GM12878 (cell line): ENCODE results near the gene SAAL1. TPM values are rescaled to one million over a fixed set of nuclear protein-coding genes. Genes with fewer than 3 reads are reported as not detected.

Experiments
- ATF7 ChIP-seq: fragments of 450-650 bp; IDR thresholded peaks from 2 replicates; pipeline ENCODE4 v1.6.1; 2016; ENCODE audit warnings: low read depth, mild to moderate bottlenecking
- BHLHE40 ChIP-seq, 2 experiments: fragments of 450-650 bp in 1 of 2; IDR thresholded peaks; 2 replicates each; pipeline ENCODE4 v1.6.1; 2011 to 2017; ENCODE audit warnings: low read depth in 2 of 2, borderline replicate concordance in 1 of 2, improper control_type of control experiment in 1 of 2, low read length in 1 of 2, mild to moderate bottlenecking in 1 of 2
- CBFB ChIP-seq: IDR thresholded peaks from 2 replicates; pipeline ENCODE4 v1.6.1; 2016; ENCODE audit warnings: antibody characterized with exemption, low read depth
- EGR1 ChIP-seq, 2 experiments: IDR thresholded peaks; 1 replicate in 1 of 2; 2 replicates in 1 of 2; pipeline ENCODE4 v1.6.1; 2011 to 2012; ENCODE audit warnings: low read depth in 2 of 2, low read length in 2 of 2, borderline replicate concordance in 1 of 2, mild to moderate bottlenecking in 1 of 2, moderate library complexity in 1 of 2
- FOXK2 ChIP-seq: fragments of 450-650 bp; IDR thresholded peaks from 2 replicates; pipeline ENCODE4 v1.6.1; 2017; ENCODE audit warnings: mild to moderate bottlenecking, moderate library complexity
- HDAC6 ChIP-seq: fragments of 200-600 bp; sonication (generic); IDR thresholded peaks from one replicate; pipeline ENCODE4 v1.8.0; 2017; ENCODE audit warnings: antibody characterized with exemption; ENCODE audit not compliant: unreplicated experiment
- HDGF ChIP-seq: fragments of 450-650 bp; IDR thresholded peaks from 2 replicates; pipeline ENCODE4 v1.6.1; 2016; ENCODE audit warnings: antibody characterized with exemption
- JUNB ChIP-seq: IDR thresholded peaks from 2 replicates; pipeline ENCODE4 v1.6.1; 2016; ENCODE audit warnings: antibody characterized with exemption, mild to moderate bottlenecking
- KDM1A ChIP-seq: fragments of 200-600 bp; sonication (generic); IDR thresholded peaks from 2 replicates; pipeline ENCODE4 v1.6.1; 2016; ENCODE audit warnings: borderline replicate concordance
- MTA2 ChIP-seq: fragments of 450-650 bp; IDR thresholded peaks from 2 replicates; pipeline ENCODE4 v1.6.1; 2016; ENCODE audit warnings: low read depth, mild to moderate bottlenecking, moderate library complexity
- NR2F1 ChIP-seq: fragments of 450-650 bp; conservative IDR thresholded peaks from 2 replicates; pipeline ENCODE4 v1.6.1; 2017; ENCODE audit warnings: mild to moderate bottlenecking
- RAD21 ChIP-seq: IDR thresholded peaks from 2 replicates; pipeline ENCODE4 v1.6.1; 2011; ENCODE audit warnings: mild to moderate bottlenecking, low read depth, low read length, moderate library complexity; ENCODE audit not compliant: insufficient read depth
- RAD51 ChIP-seq: fragments of 450-650 bp; IDR thresholded peaks from 2 replicates; pipeline ENCODE4 v1.6.1; 2016; ENCODE audit warnings: moderate library complexity, mild to moderate bottlenecking, inconsistent platforms
- SMARCA5 ChIP-seq: fragments of 450-650 bp; IDR thresholded peaks from 2 replicates; pipeline ENCODE4 v1.6.1; 2017; ENCODE audit warnings: mild to moderate bottlenecking
- TBL1XR1 ChIP-seq: IDR thresholded peaks from 2 replicates; pipeline ENCODE4 v1.6.1; 2012; ENCODE audit warnings: low read depth, low read length, improper control_type of control experiment
- TCF7 ChIP-seq: IDR thresholded peaks from 2 replicates; pipeline ENCODE4 v1.6.1; 2014; ENCODE audit warnings: antibody characterized with exemption, borderline replicate concordance
- YY1 ChIP-seq: IDR thresholded peaks from 2 replicates; pipeline ENCODE4 v1.6.1; 2011; ENCODE audit warnings: low read depth, mild to moderate bottlenecking, low read length
- ZNF207 ChIP-seq: fragments of 450-650 bp; IDR thresholded peaks from 2 replicates; pipeline ENCODE4 v1.6.1; 2014; ENCODE audit warnings: antibody characterized with exemption, mild to moderate bottlenecking, borderline replicate concordance
- ZZZ3 ChIP-seq: IDR thresholded peaks from 2 replicates; pipeline ENCODE4 v1.6.1; 2011; ENCODE audit warnings: low read depth; ENCODE audit not compliant: control insufficient read depth, insufficient read length
- polyA plus RNA-seq, 11 experiments: library from polyadenylated mRNA; depleted of rRNA in 4 of 11; unstranded in 6 of 11; stranded (reverse) in 5 of 11; fragments of >200 nt; fragmentation: Nextera tagmentation in 4 of 11; fragmentation: Illumina TruSeq in 1 of 11; extraction: Ambion mirVana in 4 of 11; extraction: Trizol in 1 of 11; gene quantifications; 1 replicate in 1 of 11; 2 replicates in 10 of 11; pipeline versions ENCODE4 v1.2.1 to v1.2.3, GENCODE V29; 2011 to 2016; ENCODE audit warnings: inconsistent platforms in 2 of 11, missing spikeins in 2 of 11, low read depth in 1 of 11
- total RNA-seq, 4 experiments: library from RNA; depleted of rRNA in 3 of 4; stranded (reverse); fragments of >200 nt in 3 of 4; fragmentation: Illumina TruSeq in 1 of 4; extraction: Trizol in 1 of 4; gene quantifications; 2 replicates each; pipeline versions ENCODE4 v1.2.1 to v1.2.3, GENCODE V29; 2013 to 2021
- TF ChIP-seq, protein P1 (sequence below): IDR thresholded peaks from 2 replicates; pipeline ENCODE4 v1.6.1; 2011; ENCODE audit warnings: borderline replicate concordance, low read depth, mild to moderate bottlenecking, moderate library complexity, mixed read lengths, low read length; ENCODE audit not compliant: insufficient read depth; ENCODE audit errors: extremely low read length
- TF ChIP-seq, protein P2 (sequence below): IDR thresholded peaks from 2 replicates; pipeline ENCODE4 v1.6.1; 2011; ENCODE audit warnings: borderline replicate concordance, low read depth, mild to moderate bottlenecking, moderate library complexity, low read length; ENCODE audit not compliant: insufficient read depth, poor library complexity, severe bottlenecking
- TF ChIP-seq, protein P3 (sequence below): IDR thresholded peaks from 2 replicates; pipeline ENCODE4 v1.6.1; 2012; ENCODE audit warnings: low read depth, low read length, improper control_type of control experiment
- TF ChIP-seq, protein P4 (sequence below): IDR thresholded peaks from 2 replicates; pipeline ENCODE4 v1.6.1; 2011; ENCODE audit warnings: low read depth, low read length, improper control_type of control experiment, borderline replicate concordance
- TF ChIP-seq, protein P5 (sequence below): fragments of 450-650 bp; formaldehyde crosslinking; IDR thresholded peaks from 2 replicates; pipeline ENCODE4 v1.4.0; 2022; ENCODE audit warnings: mild to moderate bottlenecking, moderate library complexity

SAAL1 gene
- total and polyA plus RNA-seq, 10 of the 15 experiments (the other 5 are each of a cell fraction or from before 2014, with no cell fraction given), result 26.3 to 59.4 (median 43.8) TPM

DNA sequence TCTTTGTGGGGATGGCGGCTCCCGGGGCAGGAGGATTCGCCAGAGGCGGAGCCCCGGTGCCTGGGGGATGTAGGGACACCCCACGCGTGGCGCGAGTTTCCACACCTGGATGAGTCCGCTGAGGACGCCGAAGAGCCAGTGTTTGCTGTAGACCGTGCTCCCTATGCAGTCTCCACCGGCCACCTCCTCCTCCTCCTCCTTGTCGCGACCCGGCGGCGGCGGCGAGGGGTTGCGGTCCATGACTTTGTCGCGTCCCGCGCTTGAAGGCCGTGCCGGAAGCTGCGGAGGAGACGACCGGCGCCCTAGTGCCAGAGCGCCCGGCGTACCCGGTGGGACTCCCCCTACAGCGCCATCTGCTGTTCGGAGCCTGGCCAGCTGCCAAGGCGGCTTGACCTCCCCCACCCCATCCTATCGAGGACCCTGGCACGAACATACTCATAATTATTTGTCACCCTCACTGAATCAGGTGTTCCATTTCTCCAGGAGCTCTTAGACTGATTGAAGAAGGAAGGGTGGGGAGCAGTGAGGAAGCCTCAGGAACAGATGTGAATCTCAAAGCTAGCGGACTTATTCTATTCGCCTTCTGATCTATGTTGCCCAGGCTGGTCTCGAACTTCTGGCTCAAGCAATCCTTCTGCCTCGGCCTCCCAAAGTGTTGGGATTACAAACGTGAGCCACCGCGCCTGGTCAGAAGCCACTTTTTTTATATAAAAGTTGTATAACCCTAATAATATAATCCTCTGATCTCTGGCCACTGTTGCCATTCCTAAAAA, at the start of gene SAAL1 (continued):
- TF ChIP-seq, protein P1, sequence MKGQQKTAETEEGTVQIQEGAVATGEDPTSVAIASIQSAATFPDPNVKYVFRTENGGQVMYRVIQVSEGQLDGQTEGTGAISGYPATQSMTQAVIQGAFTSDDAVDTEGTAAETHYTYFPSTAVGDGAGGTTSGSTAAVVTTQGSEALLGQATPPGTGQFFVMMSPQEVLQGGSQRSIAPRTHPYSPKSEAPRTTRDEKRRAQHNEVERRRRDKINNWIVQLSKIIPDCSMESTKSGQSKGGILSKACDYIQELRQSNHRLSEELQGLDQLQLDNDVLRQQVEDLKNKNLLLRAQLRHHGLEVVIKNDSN, result no peak
- TF ChIP-seq ATF7 (no peak), TCF7 (no peak), JUNB (no peak), MTA2 (peak; percentile 44; the same call in 1 of the 2 replicates), HDGF (0 out of 2 replicates have a peak, but pooled peaks have one; percentile 43), ZNF207 (0 out of 2 replicates have a peak, but pooled peaks have one; percentile 48), CBFB (0 out of 2 replicates have a peak, but pooled peaks have one; percentile 51), RAD21 (peak; percentile 47; the same call in 1 of the 2 replicates), NR2F1 (peak; percentile 83), YY1 (peak; percentile 78), EGR1 (IDR thresholded peaks at IDR 0.05; ENCODE audit: borderline replicate concordance in 1 of 2, low read depth in 2 of 2, low read length in 2 of 2) (peak in 1 of 2 experiments; percentile 64; a peak in 1 of 3 replicates), BHLHE40 (IDR thresholded peaks at IDR 0.05; ENCODE audit: borderline replicate concordance in 1 of 2, low read depth in 2 of 2, low read length in 1 of 2) (peak in 1 of 2 experiments; percentile 71; a peak in 2 of 4 replicates), RAD51 (no peak), KDM1A (no peak), FOXK2 (no peak), HDAC6 (no peak), ZZZ3 (no peak), SMARCA5 (peak; percentile 96), TBL1XR1 (no peak)
- TF ChIP-seq, protein P2, sequence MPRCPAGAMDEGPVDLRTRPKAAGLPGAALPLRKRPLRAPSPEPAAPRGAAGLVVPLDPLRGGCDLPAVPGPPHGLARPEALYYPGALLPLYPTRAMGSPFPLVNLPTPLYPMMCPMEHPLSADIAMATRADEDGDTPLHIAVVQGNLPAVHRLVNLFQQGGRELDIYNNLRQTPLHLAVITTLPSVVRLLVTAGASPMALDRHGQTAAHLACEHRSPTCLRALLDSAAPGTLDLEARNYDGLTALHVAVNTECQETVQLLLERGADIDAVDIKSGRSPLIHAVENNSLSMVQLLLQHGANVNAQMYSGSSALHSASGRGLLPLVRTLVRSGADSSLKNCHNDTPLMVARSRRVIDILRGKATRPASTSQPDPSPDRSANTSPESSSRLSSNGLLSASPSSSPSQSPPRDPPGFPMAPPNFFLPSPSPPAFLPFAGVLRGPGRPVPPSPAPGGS, result peak; percentile 19
- TF ChIP-seq, protein P3, sequence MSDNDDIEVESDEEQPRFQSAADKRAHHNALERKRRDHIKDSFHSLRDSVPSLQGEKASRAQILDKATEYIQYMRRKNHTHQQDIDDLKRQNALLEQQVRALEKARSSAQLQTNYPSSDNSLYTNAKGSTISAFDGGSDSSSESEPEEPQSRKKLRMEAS, result 0 out of 2 replicates have a peak, but pooled peaks have one; percentile 33
- TF ChIP-seq, protein P4, sequence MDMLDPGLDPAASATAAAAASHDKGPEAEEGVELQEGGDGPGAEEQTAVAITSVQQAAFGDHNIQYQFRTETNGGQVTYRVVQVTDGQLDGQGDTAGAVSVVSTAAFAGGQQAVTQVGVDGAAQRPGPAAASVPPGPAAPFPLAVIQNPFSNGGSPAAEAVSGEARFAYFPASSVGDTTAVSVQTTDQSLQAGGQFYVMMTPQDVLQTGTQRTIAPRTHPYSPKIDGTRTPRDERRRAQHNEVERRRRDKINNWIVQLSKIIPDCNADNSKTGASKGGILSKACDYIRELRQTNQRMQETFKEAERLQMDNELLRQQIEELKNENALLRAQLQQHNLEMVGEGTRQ, result no peak
- TF ChIP-seq, protein P5, sequence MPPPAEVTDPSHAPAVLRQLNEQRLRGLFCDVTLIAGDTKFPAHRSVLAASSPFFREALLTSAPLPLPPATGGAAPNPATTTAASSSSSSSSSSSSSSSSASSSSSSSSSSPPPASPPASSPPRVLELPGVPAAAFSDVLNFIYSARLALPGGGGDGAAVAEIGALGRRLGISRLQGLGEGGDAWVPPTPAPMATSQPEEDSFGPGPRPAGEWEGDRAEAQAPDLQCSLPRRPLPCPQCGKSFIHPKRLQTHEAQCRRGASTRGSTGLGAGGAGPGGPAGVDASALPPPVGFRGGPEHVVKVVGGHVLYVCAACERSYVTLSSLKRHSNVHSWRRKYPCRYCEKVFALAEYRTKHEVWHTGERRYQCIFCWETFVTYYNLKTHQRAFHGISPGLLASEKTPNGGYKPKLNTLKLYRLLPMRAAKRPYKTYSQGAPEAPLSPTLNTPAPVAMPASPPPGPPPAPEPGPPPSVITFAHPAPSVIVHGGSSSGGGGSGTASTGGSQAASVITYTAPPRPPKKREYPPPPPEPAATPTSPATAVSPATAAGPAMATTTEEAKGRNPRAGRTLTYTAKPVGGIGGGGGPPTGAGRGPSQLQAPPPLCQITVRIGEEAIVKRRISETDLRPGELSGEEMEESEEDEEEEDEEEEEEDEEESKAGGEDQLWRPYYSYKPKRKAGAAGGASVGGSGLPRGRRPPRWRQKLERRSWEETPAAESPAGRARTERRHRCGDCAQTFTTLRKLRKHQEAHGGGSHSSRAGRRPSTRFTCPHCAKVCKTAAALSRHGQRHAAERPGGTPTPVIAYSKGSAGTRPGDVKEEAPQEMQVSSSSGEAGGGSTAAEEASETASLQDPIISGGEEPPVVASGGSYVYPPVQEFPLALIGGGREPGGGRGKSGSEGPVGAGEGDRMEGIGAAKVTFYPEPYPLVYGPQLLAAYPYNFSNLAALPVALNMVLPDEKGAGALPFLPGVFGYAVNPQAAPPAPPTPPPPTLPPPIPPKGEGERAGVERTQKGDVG (CRISPR knock-in tag), result no peak
